ENCODE data around the gene THPO.
A peak's percentile ranks its signal among the peaks of the same experiment; 100 is the strongest.

Gene THPO

DNA sequence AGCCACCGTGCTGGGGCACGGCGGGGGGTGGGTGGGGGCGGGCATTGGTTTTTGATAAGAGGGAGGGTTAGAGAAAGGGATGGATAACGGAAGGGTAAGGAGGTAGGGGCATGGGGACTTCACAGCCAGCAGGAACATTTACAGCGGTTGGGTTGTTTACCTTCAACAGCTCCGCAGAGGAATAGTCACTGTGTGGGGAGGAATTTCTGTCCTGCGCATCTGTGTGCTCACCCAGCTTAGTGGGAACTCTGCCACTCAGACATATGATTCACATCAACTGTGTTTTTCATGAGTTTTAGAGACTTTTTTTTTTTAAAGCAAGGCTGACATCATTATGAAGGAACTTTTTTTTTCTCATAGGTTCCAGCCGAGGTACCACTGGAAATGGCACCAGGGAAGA lies 21.4 kb upstream of the THPO start:
- H3K4me1 ChIP-seq (ENCODE audit: control insufficient read depth, insufficient read depth, low read length) = no peaks in the 10 kb centered on the region
- H3K9me3 ChIP-seq (ENCODE audit: control insufficient read depth, insufficient read depth, low read depth, low read length) = no peaks in the 10 kb centered on the region
- H3K9ac ChIP-seq (ENCODE audit: low read length) = no peak overlapping the region
- H3K27ac ChIP-seq (ENCODE audit: low read depth, low read length) = no peak overlapping the region
- peak overlapping the region; percentile 25; the same call in 1 of the 2 replicates for H3K4me3 ChIP-seq (ENCODE audit: low read depth, low read length)
- H3K36me3 ChIP-seq (ENCODE audit: control insufficient read depth, insufficient read depth, low read length) = no peaks in the 10 kb centered on the region
- H3K27me3 ChIP-seq (ENCODE audit: control insufficient read depth, insufficient read depth, low read length) = peaks cover 6% of the 10 kb centered on the region; the same call in 1 of the 2 replicates

GRCh38 chr3:184395320-184395660 lies 17.3 kb upstream of the THPO start:
- Histone ChIP-seq H3K4me3 (ENCODE audit: low read depth, low read length) (no peak overlapping the region), H3K9me3 (ENCODE audit: control insufficient read depth, insufficient read depth, low read depth, low read length) (no peaks in the 10 kb centered on the region), H3K27ac (ENCODE audit: low read depth, low read length) (no peak overlapping the region), H3K4me1 (ENCODE audit: control insufficient read depth, insufficient read depth, low read length) (no peaks in the 10 kb centered on the region), H3K9ac (ENCODE audit: low read length) (no peak overlapping the region), H3K36me3 (ENCODE audit: control insufficient read depth, insufficient read depth, low read length) (no peaks in the 10 kb centered on the region), H3K27me3 (ENCODE audit: control insufficient read depth, insufficient read depth, low read length) (no peaks in the 10 kb centered on the region)

DNA sequence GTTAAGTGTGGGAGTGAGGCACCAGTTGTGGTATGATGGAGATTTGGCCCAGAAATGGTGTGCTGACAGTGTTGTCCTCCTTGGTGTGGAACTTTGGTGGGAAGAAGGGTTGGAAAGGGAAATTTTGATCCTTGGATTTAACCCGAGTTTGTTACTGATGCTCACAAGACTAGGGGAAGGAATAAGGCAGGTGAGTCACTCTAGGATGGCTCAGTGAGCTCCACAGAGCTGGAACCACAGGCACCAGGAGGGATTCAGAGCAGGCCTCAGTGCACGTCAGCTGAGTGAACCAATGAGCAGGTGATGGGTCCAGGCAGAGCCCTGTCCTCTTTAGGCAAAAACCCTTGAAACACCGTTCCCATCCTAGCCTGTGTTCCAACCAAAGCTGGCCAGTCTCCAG lies 13.3 kb upstream of the THPO start:
- H3K27ac ChIP-seq (ENCODE audit: low read depth, low read length) = no peak overlapping the region
- H3K36me3 ChIP-seq (ENCODE audit: control insufficient read depth, insufficient read depth, low read length) = no peaks in the 10 kb centered on the region
- no peak overlapping the region for H3K4me3 ChIP-seq (ENCODE audit: low read depth, low read length)
- H3K27me3 ChIP-seq (ENCODE audit: control insufficient read depth, insufficient read depth, low read length) = 0 out of 2 replicates have a peak, but pooled peaks cover 2% of the 10 kb centered on the region
- no peaks in the 10 kb centered on the region for H3K4me1 ChIP-seq (ENCODE audit: control insufficient read depth, insufficient read depth, low read length)
- no peaks in the 10 kb centered on the region for H3K9me3 ChIP-seq (ENCODE audit: control insufficient read depth, insufficient read depth, low read depth, low read length)
- H3K9ac ChIP-seq (ENCODE audit: low read length) = no peak overlapping the region

- no peaks in the 10 kb centered on the region for H3K36me3 ChIP-seq (ENCODE audit: control insufficient read depth, insufficient read depth, low read length)
- H3K4me3 ChIP-seq (ENCODE audit: low read depth, low read length) = no peak overlapping the region
- H3K4me1 ChIP-seq (ENCODE audit: control insufficient read depth, insufficient read depth, low read length) = no peaks in the 10 kb centered on the region
- no peaks in the 10 kb centered on the region for H3K9me3 ChIP-seq (ENCODE audit: control insufficient read depth, insufficient read depth, low read depth, low read length)
- H3K27ac ChIP-seq (ENCODE audit: low read depth, low read length) = no peak overlapping the region
- H3K27me3 ChIP-seq (ENCODE audit: control insufficient read depth, insufficient read depth, low read length) = peaks cover 2% of the 10 kb centered on the region; the same call in 1 of the 2 replicates
- H3K9ac ChIP-seq (ENCODE audit: low read length) = no peak overlapping the region
Measured at GRCh38 chr3:184389935-184390528, 12.0 kb upstream of the THPO start.

DNA sequence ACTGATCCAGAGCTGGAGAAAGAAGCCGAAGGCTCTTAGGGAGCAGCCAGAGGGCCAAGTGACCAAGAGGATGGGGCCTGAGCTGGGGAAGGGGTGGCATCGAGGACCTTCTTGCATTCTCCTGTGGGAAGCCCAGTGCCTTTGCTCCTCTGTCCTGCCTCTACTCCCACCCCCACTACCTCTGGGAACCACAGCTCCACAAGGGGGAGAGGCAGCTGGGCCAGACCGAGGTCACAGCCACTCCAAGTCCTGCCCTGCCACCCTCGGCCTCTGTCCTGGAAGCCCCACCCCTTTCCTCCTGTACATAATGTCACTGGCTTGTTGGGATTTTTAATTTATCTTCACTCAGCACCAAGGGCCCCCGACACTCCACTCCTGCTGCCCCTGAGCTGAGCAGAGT lies 11.4 kb upstream of the THPO start:
- Histone ChIP-seq H3K4me3 (ENCODE audit: low read depth, low read length) (no peak overlapping the region), H3K4me1 (ENCODE audit: control insufficient read depth, insufficient read depth, low read length) (no peaks in the 10 kb centered on the region), H3K27me3 (ENCODE audit: control insufficient read depth, insufficient read depth, low read length) (peaks cover 6% of the 10 kb centered on the region; the same call in 1 of the 2 replicates), H3K9me3 (ENCODE audit: control insufficient read depth, insufficient read depth, low read depth, low read length) (no peaks in the 10 kb centered on the region), H3K9ac (ENCODE audit: low read length) (no peak overlapping the region), H3K27ac (ENCODE audit: low read depth, low read length) (no peak overlapping the region), H3K36me3 (ENCODE audit: control insufficient read depth, insufficient read depth, low read length) (no peaks in the 10 kb centered on the region)

DNA sequence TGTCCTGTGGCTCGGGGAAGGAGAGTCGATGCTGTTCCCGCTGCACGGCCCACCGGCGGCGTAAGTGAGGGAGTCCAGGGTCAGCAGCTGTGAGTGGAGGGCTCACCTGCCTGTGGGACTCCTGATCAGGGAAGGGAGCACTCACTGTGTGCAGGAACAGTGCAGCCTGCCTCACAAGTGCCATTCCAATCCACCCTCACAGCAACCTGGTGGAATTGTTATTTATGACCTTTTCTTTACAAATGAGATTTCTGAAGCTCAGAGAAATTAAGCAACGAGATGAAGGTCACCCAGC lies 10.9 kb upstream of the THPO start:
- Histone ChIP-seq H3K27ac (ENCODE audit: low read depth, low read length) (no peak overlapping the region), H3K9ac (ENCODE audit: low read length) (no peak overlapping the region), H3K27me3 (ENCODE audit: control insufficient read depth, insufficient read depth, low read length) (peaks cover 11% of the 10 kb centered on the region), H3K4me1 (ENCODE audit: control insufficient read depth, insufficient read depth, low read length) (no peaks in the 10 kb centered on the region), H3K4me3 (ENCODE audit: low read depth, low read length) (no peak overlapping the region), H3K9me3 (ENCODE audit: control insufficient read depth, insufficient read depth, low read depth, low read length) (no peaks in the 10 kb centered on the region), H3K36me3 (ENCODE audit: control insufficient read depth, insufficient read depth, low read length) (no peaks in the 10 kb centered on the region)

DNA sequence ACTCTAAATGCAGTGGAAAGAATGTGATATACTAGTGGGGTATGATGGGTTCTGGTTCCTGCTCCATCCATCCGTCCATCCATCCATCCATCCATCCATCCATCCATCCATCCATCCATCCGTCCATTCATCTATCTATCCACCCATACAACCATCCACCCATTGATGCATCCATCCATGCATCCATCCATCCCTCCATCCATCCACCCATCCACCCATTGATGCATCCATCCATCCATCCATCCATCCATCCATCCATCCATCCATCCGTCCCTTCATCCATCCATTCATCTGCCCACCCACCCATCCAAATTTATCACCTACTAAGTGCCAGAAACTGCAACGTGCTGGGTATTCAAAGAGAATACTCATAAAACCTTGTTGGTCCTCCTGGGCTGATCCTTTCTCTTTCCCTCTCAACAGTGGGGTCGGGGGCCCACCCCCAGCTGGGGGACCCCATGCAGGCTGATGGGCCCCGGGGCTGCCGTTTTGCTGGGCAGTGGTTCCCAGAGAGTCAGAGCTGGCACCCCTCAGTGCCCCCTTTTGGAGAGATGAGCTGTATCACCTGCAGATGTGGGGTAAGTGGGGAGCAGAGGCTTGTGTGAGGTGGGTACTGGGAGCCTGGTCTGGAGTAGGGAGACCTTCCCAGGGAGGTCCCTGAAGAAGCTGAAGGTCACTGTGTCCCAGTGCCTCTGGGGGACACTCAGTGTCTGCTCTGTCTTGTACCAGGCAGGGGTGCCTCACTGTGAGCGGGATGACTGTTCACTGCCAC lies 10.3 kb upstream of the THPO start:
- Histone ChIP-seq H3K4me3 (ENCODE audit: low read depth, low read length) (no peak overlapping the region), H3K9ac (ENCODE audit: low read length) (no peak overlapping the region), H3K27ac (ENCODE audit: low read depth, low read length) (no peak overlapping the region), H3K9me3 (ENCODE audit: control insufficient read depth, insufficient read depth, low read depth, low read length) (no peaks in the 10 kb centered on the region), H3K4me1 (ENCODE audit: control insufficient read depth, insufficient read depth, low read length) (no peaks in the 10 kb centered on the region), H3K27me3 (ENCODE audit: control insufficient read depth, insufficient read depth, low read length) (peaks cover 13% of the 10 kb centered on the region), H3K36me3 (ENCODE audit: control insufficient read depth, insufficient read depth, low read length) (no peaks in the 10 kb centered on the region)

- Histone ChIP-seq H3K4me3 (ENCODE audit: low read depth, low read length) (no peak overlapping the region), H3K9me3 (ENCODE audit: control insufficient read depth, insufficient read depth, low read depth, low read length) (no peaks in the 10 kb centered on the region), H3K9ac (ENCODE audit: low read length) (no peak overlapping the region), H3K27me3 (ENCODE audit: control insufficient read depth, insufficient read depth, low read length) (peaks cover 25% of the 10 kb centered on the region), H3K27ac (ENCODE audit: low read depth, low read length) (no peak overlapping the region), H3K36me3 (ENCODE audit: control insufficient read depth, insufficient read depth, low read length) (no peaks in the 10 kb centered on the region), H3K4me1 (ENCODE audit: control insufficient read depth, insufficient read depth, low read length) (no peaks in the 10 kb centered on the region)
Measured at GRCh38 chr3:184387174-184387714, 9.2 kb upstream of the THPO start.

- Histone ChIP-seq H3K27me3 (ENCODE audit: control insufficient read depth, insufficient read depth, low read length) (peaks cover 35% of the 10 kb centered on the region), H3K9ac (ENCODE audit: low read length) (no peak overlapping the region), H3K27ac (ENCODE audit: low read depth, low read length) (no peak overlapping the region)
Measured at GRCh38 chr3:184386047-184386806, 8.2 kb upstream of the THPO start.

GRCh38 chr3:184384856-184385422 lies 6.9 kb upstream of the THPO start:
- Histone ChIP-seq H3K9ac (ENCODE audit: low read length) (no peak overlapping the region), H3K4me3 (ENCODE audit: low read depth, low read length) (no peak overlapping the region), H3K4me1 (ENCODE audit: control insufficient read depth, insufficient read depth, low read length) (peaks cover 13% of the 10 kb centered on the region; the same call in 1 of the 2 replicates), H3K9me3 (ENCODE audit: control insufficient read depth, insufficient read depth, low read depth, low read length) (no peaks in the 10 kb centered on the region), H3K27me3 (ENCODE audit: control insufficient read depth, insufficient read depth, low read length) (peaks cover 43% of the 10 kb centered on the region), H3K27ac (ENCODE audit: low read depth, low read length) (no peak overlapping the region), H3K36me3 (ENCODE audit: control insufficient read depth, insufficient read depth, low read length) (no peaks in the 10 kb centered on the region)

More at GRCh38 chr3:184386047-184386806, 8.2 kb upstream of the THPO start:
- no peaks in the 10 kb centered on the region for H3K36me3 ChIP-seq (ENCODE audit: control insufficient read depth, insufficient read depth, low read length)
- peaks cover 7% of the 10 kb centered on the region; the same call in 1 of the 2 replicates for H3K4me1 ChIP-seq (ENCODE audit: control insufficient read depth, insufficient read depth, low read length)
- no peak overlapping the region for H3K4me3 ChIP-seq (ENCODE audit: low read depth, low read length)
- H3K9me3 ChIP-seq (ENCODE audit: control insufficient read depth, insufficient read depth, low read depth, low read length) = no peaks in the 10 kb centered on the region
